GM12878 (cell line): Measurements from ENCODE around the gene TIPIN. TPM values are rescaled to one million over a fixed set of nuclear protein-coding genes. Genes with fewer than 3 reads are reported as not detected.

Experiments
- ATF3 ChIP-seq: IDR thresholded peaks from 2 replicates; pipeline ENCODE4 v1.6.1; 2011; ENCODE audit warnings: low read depth, mild to moderate bottlenecking, low read length, moderate library complexity, borderline replicate concordance; ENCODE audit errors: extremely low read depth
- BCL3 ChIP-seq: IDR thresholded peaks from 2 replicates; pipeline ENCODE4 v1.6.1; 2011; ENCODE audit warnings: borderline replicate concordance, low read depth, mild to moderate bottlenecking, moderate library complexity, low read length; ENCODE audit not compliant: insufficient read depth, poor library complexity, severe bottlenecking
- BRCA1 ChIP-seq: IDR thresholded peaks from 2 replicates; pipeline ENCODE4 v1.6.1; 2011; ENCODE audit warnings: low read depth, low read length, improper control_type of control experiment
- CBX5 ChIP-seq: sonication (generic); IDR thresholded peaks from 2 replicates; pipeline ENCODE4 v1.6.1; 2016; ENCODE audit warnings: low read depth, moderate library complexity, mild to moderate bottlenecking, inconsistent platforms
- CHD2 ChIP-seq: IDR thresholded peaks from 2 replicates; pipeline ENCODE4 v1.6.1; 2011; ENCODE audit warnings: low read depth, low read length, improper control_type of control experiment, borderline replicate concordance
- E2F8 ChIP-seq: fragments of 450-650 bp; IDR thresholded peaks from 2 replicates; pipeline ENCODE4 v1.6.1; 2018; ENCODE audit warnings: mild to moderate bottlenecking, low read depth, moderate library complexity; ENCODE audit not compliant: partially characterized antibody
- MXI1 ChIP-seq: fragments of 150-350 bp; IDR thresholded peaks from 2 replicates; pipeline ENCODE4 v1.6.1; 2011; ENCODE audit warnings: low read depth, mild to moderate bottlenecking, inconsistent platforms, low read length, improper control_type of control experiment
- NFIC ChIP-seq: IDR thresholded peaks from 2 replicates; pipeline ENCODE4 v1.6.1; 2012; ENCODE audit warnings: low read depth, mild to moderate bottlenecking, inconsistent platforms, low read length, moderate library complexity
- NFYB ChIP-seq: IDR thresholded peaks from 2 replicates; pipeline ENCODE4 v1.6.1; 2011; ENCODE audit warnings: low read depth, mild to moderate bottlenecking, low read length, improper control_type of control experiment, moderate library complexity; ENCODE audit not compliant: insufficient read depth
- PBX3 ChIP-seq: IDR thresholded peaks from 2 replicates; pipeline ENCODE4 v1.6.1; 2011; ENCODE audit warnings: mild to moderate bottlenecking, low read depth, low read length, moderate library complexity; ENCODE audit not compliant: insufficient replicate concordance
- POLR2AphosphoS5 ChIP-seq: IDR thresholded peaks from 2 replicates; pipeline ENCODE4 v1.6.1; 2011; ENCODE audit warnings: mild to moderate bottlenecking, low read length, inconsistent platforms
- REST ChIP-seq: IDR thresholded peaks from 2 replicates; pipeline ENCODE4 v1.6.1; 2012; ENCODE audit warnings: mild to moderate bottlenecking, low read depth, low read length
- SMC3 ChIP-seq: IDR thresholded peaks from 2 replicates; pipeline ENCODE4 v1.6.1; 2011; ENCODE audit warnings: low read length, improper control_type of control experiment, borderline replicate concordance
- SREBF2 ChIP-seq: IDR thresholded peaks from 2 replicates; pipeline ENCODE4 v1.6.1; 2012; ENCODE audit warnings: mild to moderate bottlenecking, low read length
- TCF3 ChIP-seq: IDR thresholded peaks from 2 replicates; pipeline ENCODE4 v1.6.1; 2012; ENCODE audit warnings: low read depth, mild to moderate bottlenecking, low read length, borderline replicate concordance; ENCODE audit not compliant: insufficient read depth
- ZNF24 ChIP-seq: fragments of 450-650 bp; IDR thresholded peaks from 2 replicates; pipeline ENCODE4 v1.6.1; 2017; ENCODE audit warnings: antibody characterized with exemption, mild to moderate bottlenecking
- polyA plus RNA-seq, 11 experiments: library from polyadenylated mRNA; depleted of rRNA in 4 of 11; unstranded in 6 of 11; stranded (reverse) in 5 of 11; fragments of >200 nt; fragmentation: Nextera tagmentation in 4 of 11; fragmentation: Illumina TruSeq in 1 of 11; extraction: Ambion mirVana in 4 of 11; extraction: Trizol in 1 of 11; gene quantifications; 1 replicate in 1 of 11; 2 replicates in 10 of 11; pipeline versions ENCODE4 v1.2.1 to v1.2.3, GENCODE V29; 2011 to 2016; ENCODE audit warnings: inconsistent platforms in 2 of 11, missing spikeins in 2 of 11, low read depth in 1 of 11
- total RNA-seq, 4 experiments: library from RNA; depleted of rRNA in 3 of 4; stranded (reverse); fragments of >200 nt in 3 of 4; fragmentation: Illumina TruSeq in 1 of 4; extraction: Trizol in 1 of 4; gene quantifications; 2 replicates each; pipeline versions ENCODE4 v1.2.1 to v1.2.3, GENCODE V29; 2013 to 2021

TIPIN gene
- total and polyA plus RNA-seq, 10 of the 15 experiments (the other 5 are each of a cell fraction or from before 2014, with no cell fraction given) = 21.1 to 69.2 (median 47.0) TPM

- no peak for TF ChIP-seq E2F8
- TF ChIP-seq TCF3 = 0 out of 2 replicates have a peak, but pooled peaks have one; percentile 20
- TF ChIP-seq ZNF24 = no peak
- peak; percentile 51 for TF ChIP-seq MXI1
- TF ChIP-seq CHD2 = 0 out of 2 replicates have a peak, but pooled peaks have one; percentile 24
- no peak for TF ChIP-seq PBX3
- TF ChIP-seq REST = no peak
- TF ChIP-seq NFIC = no peak
- TF ChIP-seq CBX5 = no peak
- TF ChIP-seq SREBF2 = no peak
- no peak for TF ChIP-seq BCL3
- TF ChIP-seq NFYB = no peak
- TF ChIP-seq BRCA1 = no peak
- TF ChIP-seq POLR2AphosphoS5 = no peak; the same call in 1 of the 2 replicates
- no peak for TF ChIP-seq SMC3
- no peak for TF ChIP-seq ATF3
Observed at GRCh38 chr15:66293419-66294156, 62.9 kb downstream of the TIPIN start, which contains the start of gene DIS3L (continued).
